HG03175 (cell line): ENCODE data around the gene RNF180.
"Not testable (repeated sequence)": the region's sequence is repeated elsewhere in the genome, so short reads cannot be mapped to it uniquely, and the experiment has no call there.

Source experiments
- ATAC-seq: cut with Tn5 transposase; IDR thresholded peaks from one replicate; pipeline ENCODE4 v1.9.1; 2021; ENCODE audit warnings: mild to moderate bottlenecking, moderate library complexity; ENCODE audit not compliant: unreplicated experiment

Gene RNF180

GRCh38 chr5:64347309-64347708 lies 181.7 kb downstream of the RNF180 start:
- ATAC-seq, result no peak

GRCh38 chr5:64364426-64364825 lies 198.8 kb downstream of the RNF180 start:
- ATAC-seq, result no peak

- ATAC-seq, result peak; percentile 94
Measured at GRCh38 chr5:64384765-64385164, 219.1 kb downstream of the RNF180 start.

- no peak for ATAC-seq
Measured at GRCh38 chr5:64397552-64397951, 231.9 kb downstream of the RNF180 start.

- not testable (repeated sequence) for ATAC-seq
Measured at GRCh38 chr5:64398735-64399134, 233.1 kb downstream of the RNF180 start.

GRCh38 chr5:64407103-64407825 lies 241.6 kb downstream of the RNF180 start:
- ATAC-seq, result not testable (repeated sequence)

- no peak for ATAC-seq
Measured at GRCh38 chr5:64417390-64417789, 251.7 kb downstream of the RNF180 start.

GRCh38 chr5:64418013-64418412 lies 252.4 kb downstream of the RNF180 start:
- ATAC-seq, result no peak
